ENCODE data around the gene FOXL1. TPM values are rescaled to one million over a fixed set of nuclear protein-coding genes. Genes with fewer than 3 reads are reported as not detected.
A peak's percentile ranks its signal among the peaks of the same experiment; 100 is the strongest.
"Not testable (repeated sequence)": the region's sequence is repeated elsewhere in the genome, so short reads cannot be mapped to it uniquely, and the experiment has no call there.

FOXL1 gene
- total RNA-seq, 1 donor from 2014 or later: 0.25 TPM

DNA sequence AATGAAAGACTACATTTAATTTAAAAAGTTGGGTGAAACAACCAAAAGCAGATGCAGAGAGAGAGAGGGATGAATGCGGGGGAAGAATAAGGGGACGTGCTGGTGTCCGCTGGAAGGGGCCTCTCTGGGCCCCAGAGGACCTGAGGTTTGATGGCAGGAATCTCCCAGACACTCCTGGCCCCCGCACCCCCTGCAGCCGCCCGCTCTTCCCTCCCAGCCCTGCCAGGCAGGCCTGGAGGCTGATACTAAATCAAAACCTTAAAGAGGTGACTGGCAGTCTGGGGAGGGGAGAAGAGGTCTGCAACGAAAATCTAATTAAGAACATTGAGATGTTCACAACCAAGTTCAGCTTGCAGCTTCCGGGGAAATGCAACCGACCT lies 2.4 kb downstream of the FOXL1 start:
- no peak for DNase-seq (ENCODE audit: low read depth)

GRCh38 chr16:86581458-86581857 lies 3.1 kb downstream of the FOXL1 start:
- no peak for DNase-seq (ENCODE audit: low read depth)

DNA sequence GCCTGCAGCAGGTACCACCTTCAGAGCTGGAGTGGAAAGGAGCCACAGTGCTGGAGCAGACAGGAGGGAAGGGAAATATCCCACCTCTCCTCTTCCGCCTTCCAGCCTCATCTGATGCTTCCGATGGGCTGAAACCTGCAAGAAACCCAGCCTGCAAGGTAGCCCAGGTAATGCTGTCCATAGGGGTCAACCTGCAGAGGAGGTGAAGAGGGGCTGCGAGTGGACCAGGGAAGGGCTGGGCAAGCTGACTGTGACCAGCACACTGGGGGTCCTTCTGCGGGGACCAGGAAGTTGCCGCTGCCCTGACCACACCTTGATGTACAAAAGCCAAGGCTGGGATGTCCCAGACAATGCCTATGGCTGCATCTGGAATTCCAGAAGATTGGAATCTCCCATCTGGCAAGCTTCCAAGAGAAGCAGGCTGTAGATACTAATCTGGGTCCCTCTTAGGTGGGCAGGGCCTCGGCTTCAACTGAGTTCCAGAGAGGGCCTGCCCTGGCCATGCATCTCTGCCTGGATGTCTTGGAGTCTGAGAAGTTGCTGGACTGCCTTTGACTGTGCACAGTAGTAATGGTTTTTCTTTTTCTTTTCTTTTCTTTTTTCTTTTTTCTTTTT lies 5.8 kb downstream of the FOXL1 start:
- no peak for DNase-seq (ENCODE audit: low read depth)

GRCh38 chr16:86584726-86585721 lies 6.7 kb downstream of the FOXL1 start:
- DNase-seq (ENCODE audit: low read depth): no peak

- DNase-seq (ENCODE audit: low read depth): peak; percentile 31
Measured at GRCh38 chr16:86585821-86586611, 7.7 kb downstream of the FOXL1 start.

GRCh38 chr16:86587487-86587886 lies 9.1 kb downstream of the FOXL1 start:
- DNase-seq (ENCODE audit: low read depth): no peak

- not testable (repeated sequence) for DNase-seq (ENCODE audit: low read depth)
Measured at GRCh38 chr16:86587955-86588354, 9.6 kb downstream of the FOXL1 start.

DNA sequence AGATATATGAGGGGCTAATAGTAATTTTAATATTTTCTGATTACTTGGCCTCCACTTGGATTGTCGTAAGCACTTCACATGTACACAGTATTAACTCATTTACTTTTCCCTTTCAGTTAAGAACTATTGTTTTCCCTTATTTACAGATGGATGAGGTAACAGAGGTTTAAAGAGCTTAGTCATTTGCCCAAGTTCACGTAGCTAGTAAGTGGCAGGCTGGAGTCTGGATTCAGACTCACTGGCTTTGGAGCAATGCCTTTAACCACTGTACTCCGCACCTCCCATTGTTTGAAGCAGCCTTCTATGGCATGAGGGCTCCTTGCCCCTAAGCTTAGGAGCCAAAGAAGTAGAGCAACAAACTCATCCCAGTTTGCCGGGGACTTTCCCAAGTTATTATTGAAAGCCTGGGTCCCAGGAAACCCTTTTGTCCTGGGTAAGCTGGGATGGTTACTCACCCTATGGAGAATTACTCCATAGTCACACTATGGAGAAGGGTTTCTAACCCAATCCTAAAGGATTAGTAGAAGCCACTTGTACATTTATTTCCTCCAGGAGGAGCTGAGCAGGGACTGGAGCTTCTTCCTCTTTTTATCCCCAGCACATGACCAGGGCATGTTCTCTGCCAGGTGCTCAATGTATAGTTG lies 12.3 kb downstream of the FOXL1 start:
- DNase-seq (ENCODE audit: low read depth): peak; percentile 92

- no peak for DNase-seq (ENCODE audit: low read depth)
Measured at GRCh38 chr16:86591270-86591669, 12.9 kb downstream of the FOXL1 start.

DNA sequence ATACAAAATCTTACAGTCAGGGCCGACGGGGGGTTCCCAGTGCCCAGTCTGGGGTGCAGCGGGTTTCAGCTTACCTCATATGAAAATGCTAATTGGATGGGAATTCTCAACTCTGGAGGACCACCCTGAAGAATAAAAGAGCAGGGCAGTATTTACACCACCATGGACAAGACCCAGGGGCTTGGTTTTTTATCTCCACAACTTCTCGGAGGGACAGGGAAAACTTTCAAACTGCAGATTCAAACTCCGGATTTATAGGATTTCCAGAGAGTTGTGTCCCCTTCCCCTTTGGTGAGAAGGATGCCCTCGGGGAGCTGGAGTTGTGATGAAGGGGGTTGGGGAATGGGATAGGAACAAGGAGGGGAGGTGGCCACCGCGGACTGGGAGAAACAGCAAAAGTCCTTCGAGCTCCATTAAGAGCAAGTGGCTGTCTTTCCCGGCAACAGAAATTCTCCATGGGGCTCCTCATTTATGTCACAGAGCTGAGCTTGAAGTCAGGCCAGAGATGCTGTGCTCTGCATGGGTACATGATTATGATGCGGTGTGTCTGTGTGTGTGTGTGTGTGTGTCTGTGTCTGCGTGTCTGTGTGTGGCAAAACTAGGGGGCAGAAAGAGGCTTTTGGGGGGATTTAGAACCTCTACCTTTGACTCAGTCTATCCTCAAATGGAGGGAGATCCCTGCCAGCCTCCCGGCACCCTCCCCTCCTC lies 15.7 kb downstream of the FOXL1 start:
- DNase-seq (ENCODE audit: low read depth): no peak

DNA sequence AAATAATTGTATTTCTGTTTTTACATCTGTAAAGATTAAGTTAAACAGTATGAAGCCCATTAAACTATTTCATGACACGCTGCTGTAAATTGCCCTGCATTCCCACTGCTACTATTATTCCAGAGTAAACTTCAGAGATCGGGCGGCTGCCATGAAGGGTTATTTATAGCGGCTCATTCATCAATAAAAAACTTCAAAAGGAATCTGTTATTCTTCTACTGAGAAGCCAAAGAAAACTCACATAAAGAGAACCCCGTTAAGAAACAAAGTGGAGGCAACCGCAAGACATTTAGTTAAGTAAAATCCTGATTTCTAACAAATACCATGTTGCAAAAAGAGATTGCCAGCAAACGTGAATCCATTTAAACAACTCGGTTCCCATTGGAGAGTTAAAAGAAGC lies 16.4 kb downstream of the FOXL1 start:
- DNase-seq (ENCODE audit: low read depth): no peak

- no peak for DNase-seq (ENCODE audit: low read depth)
Measured at GRCh38 chr16:86595983-86596605, 17.7 kb downstream of the FOXL1 start.

GRCh38 chr16:86597126-86597879 lies 19.0 kb downstream of the FOXL1 start:
- no peak for DNase-seq (ENCODE audit: low read depth)

DNA sequence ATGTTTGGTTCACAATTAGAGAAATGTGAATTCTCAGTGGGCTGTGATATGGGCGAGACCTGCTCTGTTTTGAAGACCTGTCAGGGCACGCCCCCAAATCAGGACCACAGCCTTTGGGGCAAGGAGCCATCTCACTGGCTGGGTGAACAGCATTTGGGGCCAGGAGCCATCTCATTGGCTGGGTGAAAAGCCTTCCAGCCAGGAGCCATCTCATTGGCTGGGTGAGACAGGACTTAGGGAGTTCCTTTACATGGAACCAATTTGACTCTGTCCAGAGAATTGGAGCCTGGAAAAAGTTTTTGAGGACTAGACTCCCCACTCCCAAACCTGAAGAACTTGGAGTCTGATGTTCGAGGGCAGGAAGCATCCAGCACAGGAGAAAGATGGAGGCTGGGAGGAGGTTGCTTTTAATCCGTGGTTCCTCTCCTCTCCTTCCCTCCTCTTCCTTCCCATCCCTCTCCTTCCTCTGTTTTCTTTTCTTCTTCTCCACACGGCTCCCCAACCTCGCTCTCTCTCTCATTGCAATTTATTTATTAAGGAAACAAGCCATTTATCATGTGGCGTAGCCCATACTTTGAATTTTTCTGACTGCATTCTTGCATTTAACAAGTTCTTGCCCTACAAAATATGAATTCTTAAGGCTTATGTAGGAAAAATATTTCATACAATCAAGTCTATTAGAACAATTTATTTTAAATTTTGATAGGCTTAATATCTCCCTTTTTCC lies 19.7 kb downstream of the FOXL1 start:
- no peak for DNase-seq (ENCODE audit: low read depth)

DNA sequence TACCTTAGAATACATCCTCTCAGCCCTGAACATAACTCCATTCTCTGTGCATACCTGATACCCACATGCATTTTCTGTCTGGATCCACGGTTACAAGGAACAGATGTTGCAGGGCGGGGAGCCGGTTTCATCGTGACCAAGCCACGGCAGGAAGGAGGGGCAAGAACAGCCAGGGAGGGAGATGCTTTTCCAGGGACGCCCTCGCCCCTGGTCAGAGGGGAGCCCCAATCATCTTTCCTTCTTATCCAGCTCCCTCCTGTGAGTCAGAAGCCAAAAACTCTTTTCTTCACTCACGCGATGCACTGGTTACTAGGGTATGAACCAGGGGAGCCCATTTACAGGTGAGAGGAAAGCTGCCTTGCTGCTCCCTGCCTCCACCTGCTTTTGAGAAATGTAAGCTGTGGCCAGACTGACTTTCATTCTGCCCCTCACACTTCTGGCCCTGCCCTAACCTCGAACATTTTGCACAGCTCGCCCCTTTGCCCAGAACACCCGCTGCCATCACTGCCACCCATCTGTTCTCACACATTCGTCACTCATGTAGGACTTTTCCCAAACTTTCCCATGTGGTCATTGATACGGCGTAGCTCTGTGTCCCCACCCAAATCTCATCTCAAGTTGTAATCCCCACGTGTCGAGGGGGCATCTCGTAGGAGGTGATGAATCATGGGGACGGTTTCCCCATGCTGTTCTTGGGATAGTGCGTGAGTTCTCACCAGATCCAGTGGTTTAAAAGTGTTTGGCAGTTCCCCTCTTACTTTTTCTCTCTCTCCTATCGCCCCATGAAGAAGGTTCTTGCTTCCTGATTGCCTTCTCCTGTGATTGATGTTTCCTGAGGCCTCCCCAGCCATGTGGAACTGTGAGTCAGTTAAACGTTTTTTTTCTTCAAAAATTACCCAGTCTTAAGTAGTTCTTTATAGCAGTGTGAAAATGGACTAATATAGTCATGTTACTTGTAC lies 20.5 kb downstream of the FOXL1 start:
- peak; percentile 31 for DNase-seq (ENCODE audit: low read depth)

DNA sequence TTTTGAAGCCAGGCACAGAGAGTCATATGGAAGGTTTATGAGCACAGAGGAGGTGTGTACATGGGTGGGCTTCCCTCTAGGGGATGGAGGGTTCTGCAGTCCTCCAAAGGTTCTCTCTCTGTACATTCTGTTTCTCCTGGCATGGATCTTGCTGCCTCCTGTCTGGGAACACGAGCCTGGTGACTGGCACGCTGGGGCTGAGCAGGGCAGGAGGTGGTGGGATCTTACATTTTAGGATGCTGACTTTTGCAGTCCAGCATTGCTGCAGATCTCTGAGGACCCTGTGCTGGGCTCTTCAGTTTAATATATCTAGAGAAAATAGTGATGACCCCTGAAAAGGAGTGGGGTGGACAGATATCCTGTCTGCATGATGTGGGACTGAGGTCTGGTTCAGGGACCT lies 23.0 kb downstream of the FOXL1 start:
- no peak for DNase-seq (ENCODE audit: low read depth)

DNA sequence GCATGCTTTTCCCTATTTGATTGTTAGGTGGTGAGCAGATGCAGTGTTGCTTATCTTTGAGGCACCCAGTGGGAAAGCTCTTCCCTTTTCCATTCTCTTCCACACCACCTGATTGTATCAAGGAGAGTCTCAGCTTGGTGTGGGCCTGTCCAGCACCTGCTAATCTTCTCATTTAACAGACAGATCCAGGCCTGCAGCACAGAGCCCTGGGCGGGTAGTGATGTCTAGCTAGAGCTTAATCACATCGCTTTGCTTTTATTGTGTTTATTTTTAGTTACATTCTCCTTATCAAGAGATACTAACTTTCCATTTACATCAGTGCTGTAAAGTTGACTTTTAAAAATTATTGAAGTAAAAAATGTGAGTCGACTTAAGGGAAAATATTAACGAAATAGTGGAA lies 24.2 kb downstream of the FOXL1 start:
- no peak for DNase-seq (ENCODE audit: low read depth)

Data from renal cortical epithelial cell (primary cell).